Bronchial epithelial cell (primary cell): ENCODE results near the gene TMEM51. TPM values are rescaled to one million over a fixed set of nuclear protein-coding genes. Genes with fewer than 3 reads are reported as not detected.

Source experiments
- DNase-seq: peaks from one replicate; pipeline ENCODE4 v3.0.0-alpha.2; 2010; ENCODE audit warnings: low read depth
- FAIRE-seq: peaks from 2 replicates; lab custom pipeline; 2011; peaks lifted over from hg19 to GRCh38; lab: Jason Lieb, UNC
- H3K27me3 ChIP-seq: 2 replicates; pipeline ENCODE4 v1.5.1; 2011; ENCODE audit warnings: low read length; ENCODE audit not compliant: control insufficient read depth, insufficient read depth
- H3K36me3 ChIP-seq: 2 replicates; pipeline ENCODE4 v1.5.1; 2011; ENCODE audit warnings: low read length; ENCODE audit not compliant: control insufficient read depth, insufficient read depth
- H3K4me3 ChIP-seq: 2 replicates; pipeline ENCODE4 v1.5.1; 2011; ENCODE audit warnings: mild to moderate bottlenecking, low read depth, low read length, control low read depth
- CTCF ChIP-seq: IDR thresholded peaks from 2 replicates; pipeline ENCODE4 v1.5.1; 2011; ENCODE audit warnings: mild to moderate bottlenecking, moderate library complexity, low read length, control low read depth, inconsistent platforms; ENCODE audit not compliant: insufficient read depth, severe bottlenecking
- total RNA-seq: library from RNA; depleted of rRNA; stranded (reverse); fragments of >200 nt; gene quantifications from 2 replicates; pipeline ENCODE4 v1.2.1, GENCODE V29; 2014

TMEM51 gene
- total RNA-seq, 1 donor from 2014 or later = 5.3 TPM

- H3K4me3 ChIP-seq = no peak overlapping the region
- no peaks in the 10 kb centered on the region for H3K27me3 ChIP-seq
- peak; percentile 65 for DNase-seq
- TF ChIP-seq CTCF = no peak
- FAIRE-seq = no peak
- H3K36me3 ChIP-seq = no peaks in the 10 kb centered on the region
These were observed 92.2 kb downstream of the TMEM51 start for GRCh38 chr1:15245593-15246360.

- Histone ChIP-seq H3K27me3 (no peaks in the 10 kb centered on the region), H3K36me3 (no peaks in the 10 kb centered on the region), H3K4me3 (peak within 1 kb of the TSS; percentile 38)
- FAIRE-seq (no peak), DNase-seq (no peak)
- TF ChIP-seq CTCF = no peak
These were observed 93.5 kb downstream of the TMEM51 start, which contains the start of gene FHAD1 for GRCh38 chr1:15246960-15247614. Gene FHAD1 (plus strand): TSS chr1:15247223. CDS start chr1:15251785, 4,562 bp downstream.

GRCh38 chr1:15248216-15248615, 94.7 kb downstream of the TMEM51 start:
- TF ChIP-seq CTCF = no peak
- H3K36me3 ChIP-seq = no peaks in the 10 kb centered on the region
- DNase-seq (no peak), FAIRE-seq (no peak)
- H3K27me3 ChIP-seq = no peaks in the 10 kb centered on the region
- no peak overlapping the region for H3K4me3 ChIP-seq

GRCh38 chr1:15249081-15249480, 95.5 kb downstream of the TMEM51 start:
- Histone ChIP-seq H3K4me3 (no peak overlapping the region), H3K27me3 (no peaks in the 10 kb centered on the region), H3K36me3 (no peaks in the 10 kb centered on the region)
- no peak for FAIRE-seq
- no peak for TF ChIP-seq CTCF
- no peak for DNase-seq

- FAIRE-seq (no peak), DNase-seq (no peak)
- H3K27me3 ChIP-seq = no peaks in the 10 kb centered on the region
- no peak overlapping the region for H3K4me3 ChIP-seq
- TF ChIP-seq CTCF = no peak
- H3K36me3 ChIP-seq = no peaks in the 10 kb centered on the region
These were observed 98.6 kb downstream of the TMEM51 start for GRCh38 chr1:15251857-15252835.
